Measurements from ENCODE around the gene NME9. TPM values are rescaled to one million over a fixed set of nuclear protein-coding genes. Genes with fewer than 3 reads are reported as not detected.

The NME9 gene, protein sequence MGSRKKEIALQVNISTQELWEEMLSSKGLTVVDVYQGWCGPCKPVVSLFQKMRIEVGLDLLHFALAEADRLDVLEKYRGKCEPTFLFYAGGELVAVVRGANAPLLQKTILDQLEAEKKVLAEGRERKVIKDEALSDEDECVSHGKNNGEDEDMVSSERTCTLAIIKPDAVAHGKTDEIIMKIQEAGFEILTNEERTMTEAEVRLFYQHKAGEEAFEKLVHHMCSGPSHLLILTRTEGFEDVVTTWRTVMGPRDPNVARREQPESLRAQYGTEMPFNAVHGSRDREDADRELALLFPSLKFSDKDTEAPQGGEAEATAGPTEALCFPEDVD
- total RNA-seq (2022; extraction: Qiagen RNA extraction) = not detected in 5 replicates

DNA sequence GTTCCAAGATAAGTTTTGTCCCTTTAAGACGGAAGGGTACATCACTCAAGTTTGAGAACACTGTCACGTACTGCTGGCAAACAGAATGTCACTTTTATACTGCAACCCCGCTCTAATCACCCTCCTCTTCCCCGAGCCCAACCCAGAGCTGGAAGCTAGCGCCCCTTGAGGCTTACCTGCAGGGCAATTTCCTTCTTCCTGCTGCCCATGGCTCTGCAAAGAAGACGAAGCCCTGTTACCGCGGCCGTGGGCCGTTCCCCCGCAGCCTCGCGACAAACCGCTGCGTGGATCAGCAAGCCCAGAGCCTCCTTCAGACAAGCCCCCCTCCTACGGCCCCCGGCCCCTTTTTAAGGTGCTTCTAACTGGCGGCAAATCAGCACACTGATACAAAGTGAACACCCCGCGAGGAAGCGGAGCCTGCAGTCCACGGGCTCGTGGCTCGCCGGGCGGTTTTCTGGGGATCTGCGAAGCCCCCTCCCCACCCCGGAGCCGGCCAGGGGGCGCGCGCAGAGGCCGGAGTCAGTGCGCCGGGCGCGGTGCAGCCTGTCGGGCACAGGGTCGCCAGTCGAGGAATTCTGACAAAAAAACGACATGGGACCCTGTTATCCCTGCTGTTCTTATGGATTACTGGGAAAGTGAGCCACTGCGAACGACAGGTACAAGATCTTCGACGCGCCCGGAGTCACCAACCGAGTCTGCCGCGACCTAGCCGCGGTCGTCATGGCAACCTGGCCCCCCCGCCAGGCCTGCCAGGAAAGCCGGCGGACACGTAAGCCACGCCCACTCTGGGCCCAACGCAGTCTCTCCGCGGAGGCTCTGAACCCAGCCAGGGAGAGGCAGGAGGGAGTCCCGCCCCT, at the start of gene NME9:
TSS of gene NME9 (minus strand) at position 725 of the 857 bp plus-strand sequence. CDS start at position 209, 516 bp downstream.

GRCh38 chr3:138347960-138348753, 18.5 kb upstream of the NME9 start, which contains the start of gene MRAS:
Gene MRAS, plus strand, starts transcription at chr3:138348579. Its CDS starts 24,305 bp downstream, at chr3:138372884.

Other genes with a start within 250 kb of the NME9 start
- gene DZIP1L, start 214.2 kb downstream of the NME9 start, total RNA-seq (2022; extraction: Qiagen RNA extraction) = 9.1 to 13.9 TPM (median 10.3 TPM) in 5 replicates
- not detected in 5 replicates for gene A4GNT, start 197.5 kb downstream of the NME9 start, total RNA-seq (2022; extraction: Qiagen RNA extraction)
- 12.4 to 13.8 TPM (median 13.2 TPM) in 5 replicates for gene DBR1, start 154.9 kb downstream of the NME9 start, total RNA-seq (2022; extraction: Qiagen RNA extraction)
- 31.1 to 51.6 TPM (median 41.2 TPM) in 5 replicates for gene ARMC8, start 142.6 kb downstream of the NME9 start, total RNA-seq (2022; extraction: Qiagen RNA extraction)
- 8.3 to 10.1 TPM (median 8.8 TPM) in 5 replicates for gene MRAS, start 18.7 kb upstream of the NME9 start, total RNA-seq (2022; extraction: Qiagen RNA extraction)
- gene ESYT3, start 104.8 kb upstream of the NME9 start, total RNA-seq (2022; extraction: Qiagen RNA extraction) = 0.40 to 0.83 TPM (median 0.55 TPM) in 5 replicates